GM13976 (cell line): ENCODE measurements around the gene SSC5D.

ENCODE experiments used
- DNase-seq: peaks from one replicate; pipeline ENCODE4 v3.0.0; 2012; ENCODE audit warnings: low spot score
- in situ Hi-C: fragments of 300-500 bp; cut with MboI; formaldehyde crosslinking; loops from one replicate; pipeline ENCODE4 v1.12.0; 2022; ENCODE audit warnings: low sequenced_read_pairs, mixed read lengths, inconsistent platforms; ENCODE audit not compliant: unreplicated experiment
- TF ChIP-seq, protein P1 (sequence below): IDR thresholded peaks from 2 replicates; pipeline ENCODE4 v1.5.1; 2012; ENCODE audit warnings: borderline replicate concordance, mild to moderate bottlenecking; ENCODE audit not compliant: insufficient read depth; ENCODE audit errors: extremely low read depth, missing control alignments, control extremely low read depth

SSC5D gene

DNA sequence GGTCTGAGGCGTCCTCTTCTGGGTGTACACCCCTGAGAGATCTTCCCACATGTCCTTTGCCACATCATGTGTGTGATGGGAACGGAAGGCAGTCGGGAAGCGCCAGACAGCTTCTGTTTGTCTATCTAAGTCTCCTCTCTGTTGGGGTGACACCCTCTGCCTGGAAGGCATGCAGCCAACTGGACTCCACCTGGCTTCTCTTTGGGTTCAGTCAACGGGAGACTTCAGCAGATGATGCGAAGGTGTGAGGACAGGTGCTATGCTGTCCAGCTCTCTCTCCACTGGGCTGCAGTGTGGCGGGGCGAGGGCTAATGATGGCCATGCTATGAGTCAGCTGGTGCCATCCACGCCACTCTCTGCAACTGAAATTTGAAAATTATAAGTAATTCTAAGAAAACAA is 71.4 kb downstream of the SSC5D start:
- no peak for DNase-seq
- in situ Hi-C loops: no loop called here
- TF ChIP-seq, protein P1, sequence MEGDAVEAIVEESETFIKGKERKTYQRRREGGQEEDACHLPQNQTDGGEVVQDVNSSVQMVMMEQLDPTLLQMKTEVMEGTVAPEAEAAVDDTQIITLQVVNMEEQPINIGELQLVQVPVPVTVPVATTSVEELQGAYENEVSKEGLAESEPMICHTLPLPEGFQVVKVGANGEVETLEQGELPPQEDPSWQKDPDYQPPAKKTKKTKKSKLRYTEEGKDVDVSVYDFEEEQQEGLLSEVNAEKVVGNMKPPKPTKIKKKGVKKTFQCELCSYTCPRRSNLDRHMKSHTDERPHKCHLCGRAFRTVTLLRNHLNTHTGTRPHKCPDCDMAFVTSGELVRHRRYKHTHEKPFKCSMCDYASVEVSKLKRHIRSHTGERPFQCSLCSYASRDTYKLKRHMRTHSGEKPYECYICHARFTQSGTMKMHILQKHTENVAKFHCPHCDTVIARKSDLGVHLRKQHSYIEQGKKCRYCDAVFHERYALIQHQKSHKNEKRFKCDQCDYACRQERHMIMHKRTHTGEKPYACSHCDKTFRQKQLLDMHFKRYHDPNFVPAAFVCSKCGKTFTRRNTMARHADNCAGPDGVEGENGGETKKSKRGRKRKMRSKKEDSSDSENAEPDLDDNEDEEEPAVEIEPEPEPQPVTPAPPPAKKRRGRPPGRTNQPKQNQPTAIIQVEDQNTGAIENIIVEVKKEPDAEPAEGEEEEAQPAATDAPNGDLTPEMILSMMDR: no peak

DNA sequence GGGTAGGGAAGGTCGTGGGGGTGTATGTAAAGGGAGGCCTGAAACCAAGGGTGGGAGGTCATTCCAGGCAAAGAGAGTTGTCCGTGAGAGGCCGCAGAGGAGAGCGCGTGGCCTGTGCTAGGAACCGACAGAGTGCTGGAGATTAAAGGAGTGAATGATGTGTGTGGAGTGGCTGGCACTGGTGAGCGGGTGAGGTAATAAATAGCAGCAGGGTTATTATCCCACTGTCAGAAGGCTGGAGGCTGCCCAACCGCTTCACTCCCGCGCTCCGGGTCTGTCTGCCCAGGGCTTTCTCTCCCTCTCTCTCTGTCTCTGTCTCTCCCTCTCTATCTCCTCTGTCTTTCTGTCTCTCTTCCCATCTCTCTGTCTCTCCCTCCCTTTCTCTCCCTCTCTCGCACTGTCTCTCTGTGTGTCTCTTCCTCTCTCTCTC is 75.0 kb downstream of the SSC5D start:
- TF ChIP-seq, protein P1: no peak
- DNase-seq: no peak
- in situ Hi-C loops: no loop called here

DNA sequence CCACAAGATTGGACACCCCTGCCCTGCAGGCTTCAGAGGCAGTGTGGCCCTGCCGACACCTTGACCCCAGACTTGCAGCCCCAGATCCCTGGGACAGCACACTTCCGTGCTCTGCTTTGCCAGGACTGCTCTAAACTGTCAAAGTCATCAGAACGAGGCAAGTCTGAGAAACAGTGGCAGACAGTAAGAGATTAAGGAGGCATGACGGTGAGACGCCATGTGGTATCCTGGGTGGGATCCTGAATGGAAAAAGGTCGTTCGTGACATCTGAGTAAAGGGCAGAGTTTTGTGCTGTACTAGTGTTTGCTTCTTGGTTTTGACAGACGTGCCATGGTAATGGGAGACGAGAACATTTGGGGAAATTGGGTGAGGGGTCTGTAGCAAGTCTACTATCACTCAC is 78.6 kb downstream of the SSC5D start:
- TF ChIP-seq, protein P1: no peak
- in situ Hi-C loops: no loop called here
- DNase-seq: no peak

DNA sequence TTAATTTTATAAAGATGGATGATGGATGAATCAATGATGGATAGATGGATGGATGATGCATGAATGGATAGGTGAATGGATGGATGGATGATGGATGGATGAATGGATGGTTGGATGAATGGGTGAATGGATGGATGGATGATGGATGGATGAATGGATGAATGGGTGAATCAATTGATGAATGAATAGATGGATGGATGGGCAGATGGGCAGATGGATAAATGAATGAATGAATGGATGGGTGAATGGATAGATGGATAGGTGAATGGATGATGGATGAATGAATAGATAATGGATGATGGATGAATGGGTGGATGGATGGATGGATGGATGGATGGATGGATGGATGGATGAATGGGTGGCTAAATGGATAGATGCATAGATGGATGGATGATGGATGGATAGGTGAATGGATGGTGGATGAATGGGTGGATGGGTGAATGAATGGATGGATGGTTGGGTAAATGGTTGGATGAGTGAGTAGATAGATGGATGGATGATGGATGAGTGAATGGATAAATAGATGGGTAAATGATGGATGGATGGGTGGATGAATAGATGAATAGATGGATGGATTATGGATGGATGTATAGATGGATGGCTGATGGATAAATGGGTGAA is 79.6 kb downstream of the SSC5D start:
- in situ Hi-C loops: no loop called here
- no peak for DNase-seq
- TF ChIP-seq, protein P1: no peak
